Natural killer cell (primary cell): ENCODE data around the gene CERS3. TPM values are rescaled to one million over a fixed set of nuclear protein-coding genes. Genes with fewer than 3 reads are reported as not detected.

ENCODE experiments used
- ATAC-seq, 3 donors: fragments of 150-1000 bp in 2 of 3; fragments of 200-7000 bp in 1 of 3; cut with Tn5 transposase; 1 replicate in 1 of 3; 2 replicates in 2 of 3; pipeline ENCODE4 v1.10.0; 2021; ENCODE audit warnings: mild to moderate bottlenecking in 2 of 3, moderate library complexity in 2 of 3
- DNase-seq, 2 donors: peaks; one replicate each; pipeline versions ENCODE4 v3.0.0 to v3.0.0-alpha.2; 2013 to 2021; ENCODE audit warnings: mixed read lengths in 1 of 2
- H3K27ac ChIP-seq: one replicate; pipeline ENCODE4 v1.5.1; 2013; ENCODE audit warnings: mild to moderate bottlenecking, low read length
- H3K27me3 ChIP-seq: one replicate; pipeline ENCODE4 v1.6.1; 2013; ENCODE audit warnings: low read length; ENCODE audit not compliant: control insufficient read depth, insufficient read depth
- H3K36me3 ChIP-seq: one replicate; pipeline ENCODE4 v1.6.1; 2013; ENCODE audit warnings: low read length; ENCODE audit not compliant: control insufficient read depth, insufficient read depth
- H3K4me1 ChIP-seq: one replicate; pipeline ENCODE4 v1.6.1; 2013; ENCODE audit warnings: low read length; ENCODE audit not compliant: control insufficient read depth, insufficient read depth
- H3K4me3 ChIP-seq: one replicate; pipeline ENCODE4 v1.5.1; 2013; ENCODE audit warnings: low read length
- H3K9me3 ChIP-seq: one replicate; pipeline ENCODE4 v1.6.1; 2013; ENCODE audit warnings: low read length; ENCODE audit not compliant: control insufficient read depth, insufficient read depth
- H3K27ac Mint-ChIP-seq, 2 donors: one replicate each; pipeline ENCODE4 v1.8.0; 2022; ENCODE audit warnings: mild to moderate bottlenecking in 2 of 2, mixed read lengths in 2 of 2, moderate library complexity in 1 of 2
- H3K27me3 Mint-ChIP-seq, 2 donors: one replicate each; pipeline ENCODE4 v1.8.0; 2022; ENCODE audit warnings: low read depth in 2 of 2, mixed read lengths in 2 of 2
- H3K36me3 Mint-ChIP-seq: one replicate; pipeline ENCODE4 v1.8.0; 2022; ENCODE audit warnings: mixed read lengths
- H3K4me1 Mint-ChIP-seq, 2 donors: one replicate each; pipeline ENCODE4 v1.8.0; 2022; ENCODE audit warnings: mixed read lengths in 2 of 2
- H3K4me3 Mint-ChIP-seq: one replicate; pipeline ENCODE4 v1.8.0; 2022; ENCODE audit warnings: mild to moderate bottlenecking, moderate library complexity, mixed read lengths
- H3K9me3 Mint-ChIP-seq, 2 donors: one replicate each; pipeline ENCODE4 v1.8.0; 2022; ENCODE audit warnings: mixed read lengths in 2 of 2
- WGBS: methylation state at CpG from one replicate; pipeline ENCODE4 v1.1.7; 2013; ENCODE audit warnings: missing lambda C conversion rate; ENCODE audit not compliant: insufficient coverage; 5-methylcytosine and 5-hydroxymethylcytosine counted together
- intact Hi-C: fragments of 100-400 bp; cut with micrococcal nuclease; formaldehyde crosslinking; loops from one replicate; pipeline ENCODE4 v1.14.2; 2022
- total RNA-seq, 4 donors: library from RNA; stranded (reverse); fragments of 120-200 nt in 1 of 4; gene quantifications; one replicate each; pipeline versions ENCODE4 v1.2.3 to v1.2.4, GENCODE V29; 2013 to 2022
- TF ChIP-seq, protein P1 (sequence below): fragments of 200-600 bp; IDR thresholded peaks from one replicate; pipeline ENCODE4 v1.8.0; 2022; ENCODE audit warnings: antibody characterized with exemption

Gene CERS3
- total RNA-seq, 3 donors from 2014 or later (not counting 1 experiment from before 2014, with no cell fraction given), result 0.40 to 0.90 (median 0.48) TPM

DNA sequence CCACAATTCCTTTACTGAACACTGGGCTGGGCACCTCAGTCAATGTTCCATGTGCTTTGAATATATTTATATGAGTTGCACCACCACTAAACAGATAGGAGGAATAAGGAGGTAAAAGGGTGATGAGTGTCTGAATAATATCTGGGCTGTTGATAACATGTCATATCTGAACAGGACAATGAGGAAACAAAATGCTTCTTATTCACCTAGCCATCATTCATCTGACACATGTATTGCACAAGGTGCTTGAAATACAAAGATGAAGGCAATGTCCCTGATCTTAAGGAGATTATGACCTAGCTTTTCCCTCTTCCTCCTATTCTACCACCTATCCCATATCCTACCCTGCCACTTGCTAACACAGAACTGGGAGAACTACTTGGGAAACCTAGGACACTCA is 8.0 kb upstream of the CERS3 start:
- peaks cover 9% of the 10 kb centered on the region for H3K36me3 Mint-ChIP-seq
- Histone ChIP-seq H3K4me1 (no peaks in the 10 kb centered on the region), H3K27me3 (no peaks in the 10 kb centered on the region), H3K9me3 (peaks cover 5% of the 10 kb centered on the region), H3K27ac (no peak overlapping the region), H3K36me3 (no peaks in the 10 kb centered on the region), H3K4me3 (no peak overlapping the region)
- H3K27ac Mint-ChIP-seq, result no peak overlapping the region
- H3K4me3 Mint-ChIP-seq, result no peak overlapping the region
- H3K4me1 Mint-ChIP-seq, result no peaks in the 10 kb centered on the region
- H3K9me3 Mint-ChIP-seq, result peaks cover 5% of the 10 kb centered on the region in 2 donors
- TF ChIP-seq, protein P1, sequence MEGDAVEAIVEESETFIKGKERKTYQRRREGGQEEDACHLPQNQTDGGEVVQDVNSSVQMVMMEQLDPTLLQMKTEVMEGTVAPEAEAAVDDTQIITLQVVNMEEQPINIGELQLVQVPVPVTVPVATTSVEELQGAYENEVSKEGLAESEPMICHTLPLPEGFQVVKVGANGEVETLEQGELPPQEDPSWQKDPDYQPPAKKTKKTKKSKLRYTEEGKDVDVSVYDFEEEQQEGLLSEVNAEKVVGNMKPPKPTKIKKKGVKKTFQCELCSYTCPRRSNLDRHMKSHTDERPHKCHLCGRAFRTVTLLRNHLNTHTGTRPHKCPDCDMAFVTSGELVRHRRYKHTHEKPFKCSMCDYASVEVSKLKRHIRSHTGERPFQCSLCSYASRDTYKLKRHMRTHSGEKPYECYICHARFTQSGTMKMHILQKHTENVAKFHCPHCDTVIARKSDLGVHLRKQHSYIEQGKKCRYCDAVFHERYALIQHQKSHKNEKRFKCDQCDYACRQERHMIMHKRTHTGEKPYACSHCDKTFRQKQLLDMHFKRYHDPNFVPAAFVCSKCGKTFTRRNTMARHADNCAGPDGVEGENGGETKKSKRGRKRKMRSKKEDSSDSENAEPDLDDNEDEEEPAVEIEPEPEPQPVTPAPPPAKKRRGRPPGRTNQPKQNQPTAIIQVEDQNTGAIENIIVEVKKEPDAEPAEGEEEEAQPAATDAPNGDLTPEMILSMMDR, result no peak
- peaks cover 8 to 35% of the 10 kb centered on the region in 2 donors for H3K27me3 Mint-ChIP-seq
- ATAC-seq (no peak), DNase-seq (no peak)
- intact Hi-C loops, result no loop called here

DNA sequence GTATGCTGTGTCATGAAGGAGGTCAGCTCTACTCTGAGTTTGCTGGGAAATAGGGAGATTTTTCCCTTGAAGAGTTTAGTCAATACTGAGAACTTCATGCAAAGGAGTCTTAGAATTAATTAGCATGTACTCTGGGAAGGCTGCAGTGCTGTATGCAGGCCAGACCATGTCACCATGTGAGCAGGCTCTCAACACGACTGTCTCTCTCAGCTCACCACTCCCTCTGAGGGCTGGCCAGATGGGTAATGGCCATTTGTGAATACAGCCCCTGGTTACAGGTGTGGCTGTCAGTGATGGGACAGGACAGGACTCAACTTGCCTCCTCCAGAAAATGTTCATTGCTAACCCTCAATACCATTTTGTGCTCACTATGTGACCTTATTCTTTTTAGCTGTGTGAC is 5.1 kb upstream of the CERS3 start:
- no peak overlapping the region for H3K27ac ChIP-seq
- H3K27me3 ChIP-seq, result no peaks in the 10 kb centered on the region
- TF ChIP-seq, protein P1, result no peak
- H3K4me3 Mint-ChIP-seq, result no peak overlapping the region
- no peaks in the 10 kb centered on the region for H3K36me3 ChIP-seq
- DNase-seq (no peak), ATAC-seq (no peak)
- no peaks in the 10 kb centered on the region for H3K4me1 ChIP-seq
- H3K9me3 Mint-ChIP-seq, result peaks cover under 1 to 1% of the 10 kb centered on the region in 2 donors
- 60% methylated on average over 1 of the region's 1 CpG for WGBS
- peaks cover 3% of the 10 kb centered on the region for H3K36me3 Mint-ChIP-seq
- no peak overlapping the region for H3K4me3 ChIP-seq
- intact Hi-C loops, result no loop called here
- H3K27me3 Mint-ChIP-seq, result peaks cover 17 to 22% of the 10 kb centered on the region in 2 donors
- no peak overlapping the region for H3K27ac Mint-ChIP-seq
- peaks cover 5% of the 10 kb centered on the region for H3K9me3 ChIP-seq
- H3K4me1 Mint-ChIP-seq, result no peaks in the 10 kb centered on the region

DNA sequence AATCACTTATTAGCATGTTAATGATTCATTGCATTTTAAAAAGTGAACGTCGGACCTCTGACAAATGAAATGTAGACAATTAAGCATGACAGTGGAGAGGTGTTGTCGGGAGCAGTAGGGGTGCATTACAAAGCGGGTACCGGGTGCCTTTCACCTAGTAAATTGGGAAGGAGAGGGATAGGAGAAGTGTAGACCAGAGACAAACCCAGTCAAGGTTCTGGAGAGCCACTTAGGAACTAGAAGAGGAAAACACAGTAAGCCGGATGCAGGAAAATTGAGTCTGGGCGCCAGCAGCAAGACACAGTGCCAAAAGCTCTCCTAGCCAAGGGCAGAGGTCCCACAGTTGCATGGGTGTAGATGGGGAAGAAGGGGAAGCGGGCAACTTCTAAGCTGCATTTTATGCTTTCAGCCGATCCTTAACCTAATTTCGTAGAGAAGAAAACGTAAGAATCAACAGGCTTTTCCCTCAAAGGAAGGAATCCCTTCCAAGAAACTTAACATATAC is 3.1 kb upstream of the CERS3 start:
- TF ChIP-seq, protein P1, result no peak
- Histone ChIP-seq H3K27ac (no peak overlapping the region), H3K4me1 (no peaks in the 10 kb centered on the region), H3K9me3 (no peaks in the 10 kb centered on the region), H3K36me3 (no peaks in the 10 kb centered on the region), H3K4me3 (no peak overlapping the region), H3K27me3 (no peaks in the 10 kb centered on the region)
- Mint-ChIP-seq H3K4me1 (no peaks in the 10 kb centered on the region), H3K27ac (no peak overlapping the region), H3K4me3 (no peak overlapping the region), H3K36me3 (no peaks in the 10 kb centered on the region), H3K9me3 (no peaks in the 10 kb centered on the region), H3K27me3 (peaks cover 20 to 27% of the 10 kb centered on the region in 2 donors)
- 80% methylated on average over 11 of the region's 11 CpGs for WGBS
- intact Hi-C loops, result no loop called here
- DNase-seq, result no peak
- ATAC-seq, result no peak

DNA sequence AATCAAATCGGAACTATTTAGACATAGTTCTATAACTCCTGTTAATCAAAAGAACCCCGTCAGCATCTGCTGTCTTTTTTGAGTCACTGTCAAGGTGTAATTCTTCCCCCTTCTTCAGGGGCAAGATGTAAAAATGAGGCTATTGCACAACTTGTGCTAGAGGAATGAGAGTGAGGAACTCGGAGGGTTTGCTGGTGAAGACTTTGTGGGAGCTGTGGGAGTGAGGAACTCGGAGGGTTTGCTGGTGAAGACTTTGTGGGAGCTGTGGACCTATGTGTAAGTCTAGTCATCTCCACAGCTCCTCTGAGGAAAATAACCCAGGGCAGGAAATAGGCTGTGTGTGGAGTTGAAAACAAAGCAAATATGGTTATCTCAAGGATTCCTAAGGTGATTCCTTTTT is 2.5 kb upstream of the CERS3 start:
- Histone ChIP-seq H3K9me3 (no peaks in the 10 kb centered on the region), H3K4me3 (no peak overlapping the region), H3K4me1 (no peaks in the 10 kb centered on the region), H3K36me3 (no peaks in the 10 kb centered on the region), H3K27ac (no peak overlapping the region), H3K27me3 (no peaks in the 10 kb centered on the region)
- Mint-ChIP-seq H3K36me3 (no peaks in the 10 kb centered on the region), H3K27me3 (peaks cover 20 to 27% of the 10 kb centered on the region in 2 donors), H3K4me3 (no peak overlapping the region), H3K27ac (no peak overlapping the region), H3K9me3 (no peaks in the 10 kb centered on the region), H3K4me1 (no peaks in the 10 kb centered on the region)
- intact Hi-C loops, result no loop called here
- ATAC-seq (no peak), DNase-seq (no peak)
- TF ChIP-seq, protein P1, result no peak
- 73% methylated on average over 4 of the region's 4 CpGs for WGBS
